Measurements from ENCODE around the gene CD8B. TPM values are rescaled to one million over a fixed set of nuclear protein-coding genes. Genes with fewer than 3 reads are reported as not detected.
"Not testable (repeated sequence)": the region's sequence is repeated elsewhere in the genome, so short reads cannot be mapped to it uniquely, and the experiment has no call there.

The CD8B gene
- total RNA-seq, 2 donors from 2014 or later, result 71.2 to 79.3 TPM

DNA sequence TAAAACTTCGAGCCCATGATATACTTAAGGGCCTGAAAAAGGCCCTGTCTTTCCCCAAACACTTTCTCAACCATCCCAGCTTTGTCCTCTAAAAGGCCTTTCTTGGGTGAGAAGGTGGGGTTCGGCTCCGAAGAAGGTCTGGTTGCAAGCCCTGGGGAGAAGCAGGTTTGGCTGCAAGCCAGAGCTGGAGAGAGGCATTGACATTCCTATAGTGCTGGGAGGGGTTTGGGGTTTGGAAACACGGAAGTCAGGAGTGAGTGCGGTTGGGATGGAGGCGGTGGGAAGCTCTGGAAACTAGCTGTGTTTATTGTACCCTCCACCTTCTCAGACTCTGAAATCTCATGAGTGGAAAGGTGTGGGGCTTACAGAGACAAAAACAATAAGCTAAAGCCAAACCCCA, 5.7 kb downstream of the CD8B start:
- Mint-ChIP-seq H3K4me1 (ENCODE audit: low read depth) (peaks cover 15% of the 10 kb centered on the region), H3K4me3 (peak overlapping the region in 1 of 2 donors; percentile 66), H3K27ac (peak overlapping the region; percentile 65)
- not testable (repeated sequence) for H3K36me3 Mint-ChIP-seq (ENCODE audit: insufficient read depth in 2 of 2); ATAC-seq (replicated peaks in 1 of 2); H3K27me3 Mint-ChIP-seq (ENCODE audit: low read depth); DNase-seq; H3K9me3 Mint-ChIP-seq

DNA sequence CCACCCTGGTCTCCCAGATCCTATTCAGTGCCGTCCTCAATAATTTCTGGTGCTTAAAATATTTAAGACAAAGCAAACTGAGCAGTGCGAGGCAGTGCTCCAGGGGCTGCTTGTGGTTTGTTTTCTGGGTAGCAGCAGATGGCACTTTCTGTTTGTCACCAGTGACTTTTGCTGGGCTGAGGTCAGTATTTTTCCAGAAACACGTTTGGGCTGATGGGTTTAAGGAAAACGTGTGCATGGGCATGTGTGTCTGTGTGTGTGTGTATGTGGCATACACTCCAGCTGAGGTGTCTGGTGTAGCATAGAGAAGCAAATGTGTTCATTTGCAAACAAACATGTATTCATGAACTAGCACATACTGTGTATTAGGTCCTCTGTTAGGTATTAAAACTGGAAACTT, 10.1 kb downstream of the CD8B start:
- ATAC-seq (replicated peaks in 1 of 2); H3K27ac Mint-ChIP-seq; H3K9me3 Mint-ChIP-seq; H3K36me3 Mint-ChIP-seq (ENCODE audit: insufficient read depth in 2 of 2); H3K27me3 Mint-ChIP-seq (ENCODE audit: low read depth); DNase-seq: not testable (repeated sequence)
- H3K4me1 Mint-ChIP-seq (ENCODE audit: low read depth), result peaks cover 18% of the 10 kb centered on the region
- H3K4me3 Mint-ChIP-seq, result peak overlapping the region in 1 of 2 donors; percentile 32

DNA sequence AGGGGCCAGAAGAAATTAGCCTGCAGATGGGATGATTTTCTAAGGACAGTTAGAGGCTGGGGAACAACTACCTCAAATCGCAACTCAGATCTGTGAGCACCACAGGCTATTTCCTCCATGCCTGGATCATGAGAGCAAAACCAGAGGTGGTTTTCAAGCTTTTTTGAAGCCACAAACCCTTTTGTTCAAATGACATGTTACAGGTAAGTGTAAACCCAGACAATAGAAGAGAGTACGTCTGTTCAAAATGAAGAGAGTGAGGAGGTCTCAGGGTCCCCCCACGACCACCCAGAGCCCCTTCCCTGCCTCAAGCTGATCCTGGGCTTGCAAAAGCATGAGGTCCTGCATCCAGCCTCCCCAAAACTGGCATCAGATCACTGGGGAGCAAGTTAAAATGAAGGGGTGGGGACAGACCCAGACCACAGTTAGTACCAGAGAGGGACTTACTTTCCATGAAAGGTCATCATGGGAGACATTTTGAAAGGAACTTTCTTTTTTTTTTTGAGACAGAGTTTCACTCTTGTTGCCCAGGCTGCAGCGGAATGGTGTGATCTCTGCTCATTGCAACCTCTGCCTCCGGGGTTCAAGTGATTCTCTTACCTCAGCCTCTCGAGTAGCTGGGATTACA, 19.0 kb downstream of the CD8B start:
- peak overlapping the region; percentile 85 for H3K27ac Mint-ChIP-seq

DNA sequence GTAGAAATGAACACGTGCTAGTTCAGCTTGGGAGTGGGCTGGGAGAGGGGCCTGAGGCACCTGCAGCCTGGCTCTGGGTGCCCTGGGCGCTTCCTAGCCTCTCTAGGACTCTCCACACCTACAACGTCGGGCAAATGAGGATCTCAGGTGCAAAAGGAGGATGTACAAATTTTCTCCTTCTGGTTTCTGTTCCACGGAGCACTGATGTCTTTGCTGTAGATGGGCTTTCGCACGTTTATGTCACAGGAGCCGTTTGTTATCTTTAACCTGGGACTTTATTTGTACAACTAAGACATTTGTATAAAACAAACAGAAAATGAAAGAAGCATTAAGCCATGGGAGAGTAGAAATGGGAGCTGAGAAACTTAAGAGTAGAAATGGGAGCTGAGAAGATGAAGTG, 20.4 kb downstream of the CD8B start:
- H3K4me1 Mint-ChIP-seq (ENCODE audit: low read depth), result peaks cover 52% of the 10 kb centered on the region
- H3K27me3 Mint-ChIP-seq (ENCODE audit: low read depth); H3K36me3 Mint-ChIP-seq (ENCODE audit: insufficient read depth in 2 of 2); H3K9me3 Mint-ChIP-seq; H3K27ac Mint-ChIP-seq; ATAC-seq (replicated peaks in 1 of 2); DNase-seq: not testable (repeated sequence)
- H3K4me3 Mint-ChIP-seq, result peak overlapping the region in 1 of 2 donors; percentile 59

More for the DNA sequence above, 19.0 kb downstream of the CD8B start:
- peak; percentile 73 to 79 for ATAC-seq (replicated peaks in 1 of 2)
- H3K36me3 Mint-ChIP-seq (ENCODE audit: insufficient read depth in 2 of 2); H3K9me3 Mint-ChIP-seq; H3K27me3 Mint-ChIP-seq (ENCODE audit: low read depth): not testable (repeated sequence)
- Mint-ChIP-seq H3K4me3 (peak overlapping the region; percentile 60 to 72), H3K4me1 (ENCODE audit: low read depth) (peaks cover 42% of the 10 kb centered on the region)
- DNase-seq, result peak in 1 of 2 donors; percentile 34

DNA sequence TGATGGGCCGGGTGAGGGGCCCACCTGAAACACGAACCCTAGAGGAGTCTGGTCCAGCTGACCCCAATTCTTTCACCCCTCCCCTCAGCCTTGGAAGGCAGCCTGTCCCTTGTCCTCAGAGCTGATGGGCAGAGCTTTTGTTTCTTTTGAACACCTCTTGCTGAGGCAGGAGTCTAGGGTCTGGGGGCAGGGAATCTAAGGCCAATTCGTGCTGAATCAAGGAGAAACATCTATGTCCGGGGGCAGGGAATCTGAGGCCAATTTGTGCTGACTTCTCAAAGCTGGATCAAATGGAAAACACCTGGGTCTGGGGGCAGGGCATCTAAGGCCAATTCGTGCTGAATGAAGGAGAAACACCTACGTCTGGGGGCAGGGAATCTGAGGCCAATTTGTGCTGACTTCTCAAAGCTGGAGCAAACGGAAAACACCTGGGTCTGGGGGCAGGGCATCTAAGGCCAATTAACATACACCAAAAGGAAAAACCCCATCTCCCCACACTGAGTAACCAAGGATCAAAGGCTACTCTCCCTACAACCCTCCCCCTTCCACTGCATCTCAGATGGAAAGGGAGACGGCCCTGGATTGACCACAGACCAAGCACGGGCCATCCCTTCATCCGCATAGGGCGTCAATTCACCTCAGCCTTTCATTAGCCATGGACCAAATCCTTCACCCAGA, 21.7 kb downstream of the CD8B start:
- not testable (repeated sequence) for DNase-seq; H3K27ac Mint-ChIP-seq; H3K4me3 Mint-ChIP-seq; H3K36me3 Mint-ChIP-seq (ENCODE audit: insufficient read depth in 2 of 2); H3K9me3 Mint-ChIP-seq; ATAC-seq (replicated peaks in 1 of 2); H3K27me3 Mint-ChIP-seq (ENCODE audit: low read depth)
- H3K4me1 Mint-ChIP-seq (ENCODE audit: low read depth), result peaks cover 55% of the 10 kb centered on the region

DNA sequence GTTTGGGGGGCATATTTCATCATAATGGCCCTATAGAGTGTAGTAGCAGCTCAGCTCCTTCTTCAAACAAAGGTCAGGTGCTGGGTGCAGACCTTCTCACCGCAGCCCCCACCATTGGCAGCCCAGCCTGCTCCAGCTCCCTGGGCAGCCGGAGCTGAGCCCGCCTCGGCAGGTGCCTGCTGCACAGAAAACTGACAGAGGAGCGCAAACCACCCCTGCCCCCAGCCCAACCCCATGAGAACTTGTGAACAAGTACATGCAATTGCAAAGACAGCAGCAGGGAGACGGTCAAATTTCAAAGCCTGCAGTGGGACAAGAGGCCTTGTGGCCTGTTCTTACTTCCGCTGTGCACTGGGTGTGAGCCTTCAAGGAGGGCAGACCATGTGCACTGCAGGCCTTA, 22.2 kb downstream of the CD8B start:
- not testable (repeated sequence) for H3K4me3 Mint-ChIP-seq; ATAC-seq (replicated peaks in 1 of 2); H3K36me3 Mint-ChIP-seq (ENCODE audit: insufficient read depth in 2 of 2); DNase-seq; H3K9me3 Mint-ChIP-seq; H3K27ac Mint-ChIP-seq; H3K27me3 Mint-ChIP-seq (ENCODE audit: low read depth)
- H3K4me1 Mint-ChIP-seq (ENCODE audit: low read depth), result peaks cover 52% of the 10 kb centered on the region

DNA sequence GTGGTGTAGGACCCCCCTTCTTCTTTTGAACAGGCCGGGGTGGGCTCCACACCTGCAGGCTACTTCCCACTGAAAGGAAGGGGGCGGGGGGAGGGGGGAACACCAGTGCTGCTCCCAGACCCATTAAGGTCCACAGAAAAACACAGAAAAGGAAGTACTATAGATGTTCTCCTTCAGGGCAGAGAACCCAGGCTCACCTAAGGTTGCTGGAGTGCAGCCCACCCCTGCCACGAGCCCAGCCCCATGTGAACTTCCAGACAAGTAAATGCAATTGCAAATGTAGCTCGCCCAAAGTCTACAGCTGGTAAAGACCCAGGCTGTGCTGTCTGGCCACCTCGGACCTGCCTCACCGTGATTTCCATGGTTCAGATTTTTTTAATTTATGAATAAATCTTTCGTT, 24.0 kb downstream of the CD8B start:
- not testable (repeated sequence) for H3K27me3 Mint-ChIP-seq (ENCODE audit: low read depth); ATAC-seq (replicated peaks in 1 of 2); H3K27ac Mint-ChIP-seq; DNase-seq; H3K9me3 Mint-ChIP-seq; H3K36me3 Mint-ChIP-seq (ENCODE audit: insufficient read depth in 2 of 2)
- H3K4me3 Mint-ChIP-seq, result peak overlapping the region; percentile 34 to 56
- peaks cover 55% of the 10 kb centered on the region for H3K4me1 Mint-ChIP-seq (ENCODE audit: low read depth)

DNA sequence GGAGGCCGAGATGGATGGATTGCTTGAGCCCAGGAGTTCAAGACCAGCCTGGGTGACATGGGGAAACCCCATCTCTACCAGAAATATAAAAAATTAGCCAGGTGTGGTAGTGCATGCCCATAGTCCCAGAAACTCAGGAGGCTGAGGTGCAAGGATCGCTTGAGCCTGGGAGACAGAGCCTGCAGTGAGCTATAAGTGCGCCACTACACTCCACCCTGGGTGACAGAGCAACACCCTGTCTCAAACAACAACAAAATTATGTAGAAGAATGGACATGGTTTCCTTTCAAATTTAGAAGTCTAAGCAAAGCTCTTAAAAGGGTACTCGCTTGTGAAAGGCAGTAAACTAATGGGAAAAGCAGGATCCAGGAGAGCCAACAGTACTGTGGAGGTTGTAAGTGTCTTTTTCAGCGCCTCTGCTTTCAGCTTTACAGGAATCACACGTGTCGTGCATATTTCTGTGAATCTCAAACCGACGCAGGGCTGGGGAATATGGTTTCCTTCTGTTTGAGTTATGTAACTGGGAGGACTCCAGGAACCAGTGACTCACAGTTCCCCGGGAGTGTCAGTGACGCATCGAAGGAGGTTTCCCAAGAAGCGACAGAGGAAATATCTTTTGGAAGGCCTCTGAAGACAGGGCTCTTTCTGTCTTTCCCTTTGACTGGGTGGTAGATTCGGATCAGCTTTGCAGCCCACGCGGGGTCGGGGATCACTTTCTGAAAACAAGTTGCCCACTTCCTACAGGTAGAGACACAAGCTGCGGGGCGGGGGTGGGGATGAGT, 24.6 kb downstream of the CD8B start:
- not testable (repeated sequence) for H3K36me3 Mint-ChIP-seq (ENCODE audit: insufficient read depth in 2 of 2); H3K9me3 Mint-ChIP-seq; H3K27me3 Mint-ChIP-seq (ENCODE audit: low read depth)
- peak overlapping the region; percentile 51 for H3K27ac Mint-ChIP-seq
- DNase-seq, result peak; percentile 42 to 46
- peak; percentile 61 to 64 for ATAC-seq (replicated peaks in 1 of 2)
- H3K4me3 Mint-ChIP-seq, result peak overlapping the region; percentile 56 to 63
- H3K4me1 Mint-ChIP-seq (ENCODE audit: low read depth), result peaks cover 53% of the 10 kb centered on the region

DNA sequence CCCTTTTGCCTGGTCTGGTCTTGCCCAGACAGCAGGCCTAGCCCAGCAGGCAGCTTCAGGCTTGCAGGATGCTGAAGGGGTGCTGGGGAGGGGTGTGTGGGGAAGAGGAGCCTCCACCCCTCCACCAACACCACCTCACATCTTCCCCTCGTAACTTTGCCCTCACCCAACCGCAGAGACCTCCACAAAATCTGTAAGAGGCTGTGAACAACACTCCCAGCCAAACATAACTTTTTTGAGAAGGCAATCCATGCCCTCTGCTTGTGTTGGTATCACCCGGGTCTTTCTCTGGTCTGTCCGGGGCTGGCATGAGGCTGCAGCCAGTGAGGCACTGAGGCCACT, 26.2 kb downstream of the CD8B start:
- H3K4me1 Mint-ChIP-seq (ENCODE audit: low read depth), result peaks cover 48% of the 10 kb centered on the region
- H3K27me3 Mint-ChIP-seq (ENCODE audit: low read depth), result not testable (repeated sequence)
- H3K4me3 Mint-ChIP-seq, result peak overlapping the region in 1 of 2 donors; percentile 32

DNA sequence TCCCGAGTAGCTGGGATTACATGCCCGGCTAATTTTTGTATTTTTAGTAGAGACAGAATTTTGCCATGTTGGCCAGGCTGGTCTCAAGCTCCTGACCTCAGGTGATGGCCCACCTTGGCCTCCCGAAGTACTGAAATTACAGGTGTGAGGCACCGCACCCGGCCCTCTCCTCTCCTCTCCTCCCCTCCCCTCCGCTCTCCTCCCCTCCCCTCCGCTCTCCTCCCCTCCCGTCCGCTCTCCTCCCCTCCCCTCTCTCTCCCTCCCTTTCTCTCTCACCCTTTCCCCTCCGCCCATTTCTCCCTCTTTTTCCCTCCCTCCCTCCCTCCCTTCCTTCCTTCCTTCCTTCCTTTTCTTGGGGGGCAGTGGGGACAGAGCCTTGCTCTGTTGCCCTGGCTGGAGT, 28.4 kb downstream of the CD8B start:
- DNase-seq (no peak), ATAC-seq (replicated peaks in 1 of 2) (no peak)
- no peaks in the 10 kb centered on the region for H3K36me3 Mint-ChIP-seq (ENCODE audit: insufficient read depth in 2 of 2)
- no peaks in the 10 kb centered on the region for H3K9me3 Mint-ChIP-seq
- peaks cover 7% of the 10 kb centered on the region for H3K27me3 Mint-ChIP-seq (ENCODE audit: low read depth)
- H3K4me3 Mint-ChIP-seq, result peak overlapping the region; percentile 66 to 76
- peak overlapping the region; percentile 46 for H3K27ac Mint-ChIP-seq
- peaks cover 41% of the 10 kb centered on the region for H3K4me1 Mint-ChIP-seq (ENCODE audit: low read depth)

More for the DNA sequence above, 26.2 kb downstream of the CD8B start:
- ATAC-seq (replicated peaks in 1 of 2), result peak; percentile 27 to 35
- not testable (repeated sequence) for H3K9me3 Mint-ChIP-seq; DNase-seq; H3K27ac Mint-ChIP-seq; H3K36me3 Mint-ChIP-seq (ENCODE audit: insufficient read depth in 2 of 2)

DNA sequence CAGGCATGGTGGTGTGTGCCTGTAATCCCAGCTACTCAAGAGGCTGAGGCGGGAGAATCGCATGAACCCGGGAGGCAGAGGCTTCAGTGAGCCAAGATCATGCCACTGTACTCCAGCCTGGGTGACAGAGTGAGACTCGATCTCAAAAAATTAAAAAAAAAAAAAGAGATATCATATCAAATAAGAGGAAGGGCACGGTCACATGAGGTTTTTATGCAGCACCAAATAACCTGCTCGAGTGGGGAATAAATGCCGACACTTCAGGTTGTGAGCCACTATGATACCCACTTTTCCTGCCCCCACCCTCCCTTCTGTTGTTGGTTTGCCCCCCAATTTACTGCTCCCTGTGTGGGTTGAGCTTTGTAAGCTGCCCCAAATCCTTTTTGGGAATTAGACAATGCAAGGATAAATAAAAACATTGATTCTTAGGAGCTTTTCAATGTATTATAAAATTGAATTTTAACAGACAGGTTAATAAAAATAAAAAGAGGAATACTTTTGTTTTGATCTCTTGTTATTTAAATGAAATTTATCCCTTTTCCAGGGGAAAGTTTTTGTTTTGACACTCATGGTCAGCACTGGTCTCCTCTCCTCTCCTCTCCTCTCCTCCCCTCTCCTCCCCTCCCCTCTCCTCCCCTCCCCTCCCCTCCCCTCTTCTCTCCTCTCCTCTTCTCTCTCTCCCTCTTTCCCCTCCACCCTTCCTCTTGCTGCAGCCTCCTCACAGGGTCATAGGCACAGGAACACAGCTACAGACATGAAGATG, 29.2 kb downstream of the CD8B start:
- Mint-ChIP-seq H3K27me3 (ENCODE audit: low read depth) (peaks cover 7% of the 10 kb centered on the region), H3K9me3 (no peaks in the 10 kb centered on the region), H3K36me3 (ENCODE audit: insufficient read depth in 2 of 2) (no peaks in the 10 kb centered on the region), H3K4me1 (ENCODE audit: low read depth) (peaks cover 43% of the 10 kb centered on the region), H3K27ac (peak overlapping the region; percentile 67), H3K4me3 (peak overlapping the region; percentile 57 to 76)
- ATAC-seq (replicated peaks in 1 of 2) (no peak), DNase-seq (no peak)

DNA sequence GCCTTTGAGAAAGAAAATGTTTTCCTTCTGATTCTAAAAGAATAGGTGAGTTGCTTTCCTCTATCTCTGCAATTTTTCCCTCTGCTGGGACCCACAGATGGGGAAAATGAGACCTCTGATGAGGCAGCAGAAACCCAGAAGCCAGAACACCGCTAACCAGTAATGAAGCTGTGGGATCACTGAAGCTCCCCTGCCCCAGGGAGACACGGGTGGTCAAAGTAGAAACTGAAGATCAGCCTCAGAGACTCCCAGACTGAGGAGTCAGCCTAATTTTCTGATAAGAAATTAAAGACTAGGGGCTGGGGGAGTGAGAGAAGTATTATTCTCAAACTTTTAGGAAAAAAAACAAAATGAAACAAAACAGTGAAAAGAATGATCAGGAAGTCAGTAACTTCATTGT, 30.1 kb downstream of the CD8B start:
- H3K36me3 Mint-ChIP-seq (ENCODE audit: insufficient read depth in 2 of 2), result no peaks in the 10 kb centered on the region
- peak overlapping the region; percentile 47 to 74 for H3K4me3 Mint-ChIP-seq
- H3K27ac Mint-ChIP-seq, result peak overlapping the region; percentile 67
- peaks cover 45% of the 10 kb centered on the region for H3K4me1 Mint-ChIP-seq (ENCODE audit: low read depth)
- H3K9me3 Mint-ChIP-seq, result no peaks in the 10 kb centered on the region
- ATAC-seq (replicated peaks in 1 of 2) (no peak), DNase-seq (no peak)
- H3K27me3 Mint-ChIP-seq (ENCODE audit: low read depth), result peaks cover 7% of the 10 kb centered on the region

DNA sequence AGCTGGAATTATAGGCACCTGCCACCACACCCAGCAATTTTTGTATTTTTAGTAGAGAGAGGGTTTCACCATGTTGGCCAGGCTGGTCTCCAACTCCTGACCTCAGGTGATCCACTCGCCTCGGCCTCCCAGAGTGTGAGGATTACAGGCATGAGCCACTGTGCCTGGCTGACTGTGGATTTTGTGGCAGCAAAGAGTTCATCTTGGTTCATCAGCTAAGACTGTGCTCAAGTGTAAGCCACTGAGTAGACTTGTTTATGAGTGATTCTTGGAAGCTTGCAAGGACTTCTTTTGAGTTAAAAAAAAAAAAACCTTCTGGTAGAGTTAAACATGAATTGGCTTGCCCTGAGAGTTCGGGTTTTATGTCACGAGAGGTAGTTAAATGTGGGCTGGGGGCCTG, 34.7 kb downstream of the CD8B start:
- peak overlapping the region; percentile 76 for H3K27ac Mint-ChIP-seq
- no peaks in the 10 kb centered on the region for H3K9me3 Mint-ChIP-seq
- no peak for DNase-seq
- peaks cover 4% of the 10 kb centered on the region for H3K27me3 Mint-ChIP-seq (ENCODE audit: low read depth)
- H3K4me1 Mint-ChIP-seq (ENCODE audit: low read depth), result peaks cover 59% of the 10 kb centered on the region
- peak overlapping the region; percentile 64 to 80 for H3K4me3 Mint-ChIP-seq
- peak in 1 of 2 donors; percentile 9 for ATAC-seq (replicated peaks in 1 of 2)
- no peaks in the 10 kb centered on the region for H3K36me3 Mint-ChIP-seq (ENCODE audit: insufficient read depth in 2 of 2)

Measured in activated T-cell treated with anti-CD3 and anti-CD28 coated beads, Interleukin-2, amount 50 U/mL, for 72 hours (primary cell).